Fibroblast of the aortic adventitia (primary cell): ENCODE results near the gene SRRM4. TPM values are rescaled to one million over a fixed set of nuclear protein-coding genes. Genes with fewer than 3 reads are reported as not detected.

Experiments used
- DNase-seq: peaks from one replicate; pipeline ENCODE4 v3.0.0-alpha.2; 2010; ENCODE audit warnings: low read depth
- H3K4me3 ChIP-seq: 2 replicates; pipeline ENCODE4 v1.5.1; 2011; ENCODE audit warnings: low read depth, mild to moderate bottlenecking, control low read depth, low read length, moderate library complexity
- CTCF ChIP-seq: IDR thresholded peaks from 2 replicates; pipeline ENCODE4 v1.5.1; 2011; ENCODE audit warnings: mild to moderate bottlenecking, low read length, control low read depth, inconsistent platforms; ENCODE audit not compliant: insufficient read depth
- total RNA-seq: library from RNA; depleted of rRNA; stranded (reverse); fragments of >200 nt; gene quantifications from 2 replicates; pipeline ENCODE4 v1.2.3, GENCODE V29; 2012; ENCODE audit warnings: low replicate concordance

SRRM4 gene
- total RNA-seq, 1 donor = not detected

GRCh38 chr12:119044094-119044493, 62.8 kb downstream of the SRRM4 start:
- DNase-seq = no peak
- no peak for TF ChIP-seq CTCF

GRCh38 chr12:119047641-119048040, 66.3 kb downstream of the SRRM4 start:
- TF ChIP-seq CTCF = no peak
- no peak for DNase-seq
- H3K4me3 ChIP-seq = no peak overlapping the region

More at GRCh38 chr12:119044094-119044493, 62.8 kb downstream of the SRRM4 start:
- H3K4me3 ChIP-seq = no peak overlapping the region

- DNase-seq = no peak
- H3K4me3 ChIP-seq = no peak overlapping the region
These were observed 69.3 kb downstream of the SRRM4 start for GRCh38 chr12:119050663-119051062.

GRCh38 chr12:119051474-119051873, 70.1 kb downstream of the SRRM4 start:
- no peak overlapping the region for H3K4me3 ChIP-seq
- DNase-seq = no peak
- TF ChIP-seq CTCF = no peak

More at GRCh38 chr12:119050663-119051062, 69.3 kb downstream of the SRRM4 start:
- no peak for TF ChIP-seq CTCF

GRCh38 chr12:119052001-119052400, 70.7 kb downstream of the SRRM4 start:
- TF ChIP-seq CTCF = no peak
- DNase-seq = no peak
- H3K4me3 ChIP-seq = no peak overlapping the region

GRCh38 chr12:119055977-119056376, 74.6 kb downstream of the SRRM4 start:
- TF ChIP-seq CTCF = no peak
- no peak for DNase-seq
- H3K4me3 ChIP-seq = no peak overlapping the region
